HCT116 (cell line): ENCODE results near the gene CCSAP. TPM values are rescaled to one million over a fixed set of nuclear protein-coding genes. Genes with fewer than 3 reads are reported as not detected.

Experiments used
- ATAC-seq: fragments of 200-7000 bp; cut with Tn5 transposase; 2 replicates; pipeline ENCODE4 v1.9.1; 2020; ENCODE audit warnings: mild to moderate bottlenecking, moderate library complexity
- BruUV-seq: library from RNA; stranded (reverse); fragments of 400-500 nt; replicated peaks from 2 replicates; lab custom pipeline; 2021; lab: Mats Ljungman, UMichigan
- CTCF ChIA-PET: fragments of 300-600 bp; sonication (Branson Sonifier 250); formaldehyde crosslinking; loops from one replicate; lab custom pipeline; 2021; ENCODE audit warnings: antibody characterized with exemption; lab: Charles Lee
- POLR2A ChIA-PET: fragments of 300-600, 350-600 bp; sonication (Branson Sonifier 250); formaldehyde crosslinking; loops from one replicate; lab custom pipeline; 2021; ENCODE audit warnings: antibody characterized with exemption; lab: Charles Lee
- RAD21 ChIA-PET, 2 experiments: fragments of 300-600 bp; sonication (Branson Sonifier 250); formaldehyde crosslinking; loops; one replicate each; lab custom pipeline; 2023; ENCODE audit warnings: low total read pairs in 2 of 2; ENCODE audit not compliant: uncharacterized antibody in 2 of 2, unreplicated experiment in 2 of 2, low non-redundant PET in 1 of 2; lab: Charles Lee
- DNase-seq: peaks from one replicate; pipeline ENCODE4 v3.0.0-alpha.2; 2010; ENCODE audit warnings: low read depth, low spot score
- H2AFZ ChIP-seq: fragments of 200-600 bp; shearing (Covaris generic), sonication (generic); 2 replicates; pipeline ENCODE4 v1.6.1; 2017; ENCODE audit warnings: low read depth, mixed run types, mixed read lengths, antibody characterized with exemption, low read length; ENCODE audit not compliant: poor library complexity, severe bottlenecking
- H3K27ac ChIP-seq: 2 replicates; pipeline ENCODE4 v1.5.1; 2012; ENCODE audit warnings: low read depth, low read length
- H3K27me3 ChIP-seq: fragments of 200-600 bp; sonication (generic); 2 replicates; pipeline ENCODE4 v1.6.1; 2016; ENCODE audit warnings: mixed run types, low read length, mixed read lengths; ENCODE audit not compliant: insufficient read depth
- H3K36me3 ChIP-seq, 2 experiments: fragments of 200-500 bp in 1 of 2; fragments of 200-600 bp in 1 of 2; sonication (Bioruptor generic) in 1 of 2; sonication (generic) in 1 of 2; 2 replicates each; pipeline versions ENCODE4 v1.5.1 to v1.6.1; 2014 to 2016; ENCODE audit warnings: low read length in 2 of 2, inconsistent platforms in 1 of 2, mixed read lengths in 1 of 2, mixed run types in 1 of 2; ENCODE audit not compliant: insufficient read depth in 2 of 2, control insufficient read depth in 1 of 2
- H3K4me1 ChIP-seq, 2 experiments: fragments of 200-600 bp in 1 of 2; sonication (generic) in 1 of 2; 2 replicates each; pipeline versions ENCODE4 v1.5.1 to v1.6.1; 2012 to 2017; ENCODE audit warnings: low read length in 2 of 2, inconsistent platforms in 1 of 2, mild to moderate bottlenecking in 1 of 2, mixed read lengths in 1 of 2, mixed run types in 1 of 2, moderate library complexity in 1 of 2; ENCODE audit not compliant: insufficient read depth in 2 of 2, control insufficient read depth in 1 of 2
- H3K4me2 ChIP-seq: fragments of 200-600 bp; sonication (generic); 2 replicates; pipeline ENCODE4 v1.6.1; 2017; ENCODE audit warnings: mixed run types, low read length, mixed read lengths
- H3K4me3 ChIP-seq, 2 experiments: fragments of 200-600 bp in 1 of 2; sonication (generic) in 1 of 2; replicated peaks in 1 of 2; 2 replicates each; pipeline ENCODE4 v1.5.1; 2011 to 2016; ENCODE audit warnings: low read length in 2 of 2, control low read depth in 1 of 2, low read depth in 1 of 2, mild to moderate bottlenecking in 1 of 2, mixed read lengths in 1 of 2, mixed run types in 1 of 2
- H3K79me2 ChIP-seq: fragments of 200-600 bp; sonication (generic); 2 replicates; pipeline ENCODE4 v1.6.1; 2017; ENCODE audit warnings: mild to moderate bottlenecking, mixed run types, low read length, moderate library complexity, mixed read lengths; ENCODE audit not compliant: insufficient read depth
- H3K9ac ChIP-seq: fragments of 200-600 bp; sonication (generic); 2 replicates; pipeline ENCODE4 v1.6.1; 2016; ENCODE audit warnings: low read length, mixed read lengths
- H3K9me2 ChIP-seq: fragments of 200-600 bp; sonication (generic), shearing (Covaris generic); 2 replicates; pipeline ENCODE4 v1.6.1; 2017; ENCODE audit warnings: mixed run types, mild to moderate bottlenecking, moderate library complexity; ENCODE audit not compliant: insufficient read depth
- H3K9me3 ChIP-seq, 2 experiments: fragments of 200-500 bp in 1 of 2; fragments of 200-600 bp in 1 of 2; sonication (Bioruptor generic) in 1 of 2; sonication (generic) in 1 of 2; 2 replicates each; pipeline ENCODE4 v1.6.1; 2014 to 2017; ENCODE audit warnings: low read length in 2 of 2, mixed read lengths in 2 of 2, inconsistent platforms in 1 of 2, low read depth in 1 of 2, mild to moderate bottlenecking in 1 of 2, mixed run types in 1 of 2, moderate library complexity in 1 of 2; ENCODE audit not compliant: control insufficient read depth in 1 of 2, insufficient read depth in 1 of 2
- H4K20me1 ChIP-seq: fragments of 200-600 bp; sonication (generic), shearing (Covaris generic); 2 replicates; pipeline ENCODE4 v1.6.1; 2017; ENCODE audit warnings: mixed run types, mild to moderate bottlenecking, moderate library complexity; ENCODE audit not compliant: insufficient read depth
- CEBPB ChIP-seq: IDR thresholded peaks from 2 replicates; pipeline ENCODE4 v1.6.1; 2012; ENCODE audit warnings: low read depth
- ELF1 ChIP-seq: IDR thresholded peaks from 2 replicates; pipeline ENCODE4 v1.6.1; 2012; ENCODE audit warnings: low read depth, borderline replicate concordance
- FOSL1 ChIP-seq: IDR thresholded peaks from 2 replicates; pipeline ENCODE4 v1.6.1; 2012; ENCODE audit warnings: low read depth
- JUND ChIP-seq: IDR thresholded peaks from 2 replicates; pipeline ENCODE4 v1.6.1; 2012
- REST ChIP-seq: IDR thresholded peaks from 2 replicates; pipeline ENCODE4 v1.6.1; 2012; ENCODE audit warnings: low read depth
- SP1 ChIP-seq: IDR thresholded peaks from 2 replicates; pipeline ENCODE4 v1.6.1; 2012; ENCODE audit warnings: low read depth
- YY1 ChIP-seq: IDR thresholded peaks from 2 replicates; pipeline ENCODE4 v1.6.1; 2011; ENCODE audit warnings: low read length, low read depth, moderate library complexity, mild to moderate bottlenecking; ENCODE audit not compliant: insufficient replicate concordance; ENCODE audit errors: extremely low read depth
- ZFX ChIP-seq: fragments of 450-650 bp; IDR thresholded peaks from 2 replicates; pipeline ENCODE4 v1.6.1; 2017
- intact Hi-C: fragments of 100-400 bp; cut with micrococcal nuclease; formaldehyde crosslinking; loops from 2 replicates; pipeline ENCODE4 v1.10.0; 2022
- total RNA-seq: library from RNA; stranded (reverse); gene quantifications from one replicate; pipeline ENCODE4 v1.2.1, GENCODE V29; 2021; ENCODE audit not compliant: unreplicated experiment

The CCSAP gene
- total RNA-seq, 1 experiment from 2014 or later, result 10.9 TPM

- no peak for TF ChIP-seq REST
Observed at GRCh38 chr1:229288516-229288915, 54.3 kb downstream of the CCSAP start (continued).

DNA sequence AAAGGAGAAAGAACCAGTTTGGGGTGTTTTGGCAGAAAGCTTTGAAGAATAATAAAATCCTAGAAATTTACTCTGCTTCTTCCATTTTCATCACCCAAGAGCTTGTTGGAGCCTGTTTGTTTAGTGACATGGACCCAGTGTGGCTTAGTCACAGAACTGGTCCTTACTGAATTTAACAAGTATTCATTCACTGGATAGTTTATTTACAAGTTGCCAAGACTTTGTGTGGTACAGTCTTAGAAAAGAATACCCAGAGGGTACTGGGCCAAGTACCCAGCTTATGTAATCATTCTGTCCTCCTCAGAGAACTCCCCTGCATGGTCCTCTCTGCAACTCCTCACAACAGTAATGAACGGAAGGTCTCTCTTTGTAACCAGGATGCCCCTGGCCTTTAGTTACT is 55.6 kb downstream of the CCSAP start:
- H3K9ac ChIP-seq, result no peak overlapping the region
- POLR2A ChIA-PET, result no interaction called here
- TF ChIP-seq JUND (no peak), FOSL1 (no peak), ELF1 (no peak), CEBPB (no peak), SP1 (no peak), YY1 (no peak), ZFX (no peak)
- TF ChIP-seq, all 23 proteins: peak for 0
- no TSS peak for BruUV-seq
- Histone ChIP-seq H3K9me3 (no peaks in the 10 kb centered on the region), H3K27ac (no peak overlapping the region), H3K27me3 (no peaks in the 10 kb centered on the region), H2AFZ (no peak overlapping the region), H3K4me3 (no peak overlapping the region), H3K9me2 (no peaks in the 10 kb centered on the region), H3K4me2 (no peak overlapping the region), H4K20me1 (peaks cover 2% of the 10 kb centered on the region; the same call in 1 of the 2 replicates), H3K79me2 (peaks cover 62% of the 10 kb centered on the region), H3K36me3 (peaks cover 0 to 8% of the 10 kb centered on the region in 2 experiments; a peak in 2 of 4 replicates), H3K4me1 (no peaks in the 10 kb centered on the region)
- no peak for DNase-seq
- ATAC-seq, result no peak
- intact Hi-C loops, result no loop called here
- RAD21 ChIA-PET, result no interaction called here
- CTCF ChIA-PET, result no interaction called here
